CMK (cell line): Measurements from ENCODE around the gene THAP5.
"Not testable (repeated sequence)": the region's sequence is repeated elsewhere in the genome, so short reads cannot be mapped to it uniquely, and the experiment has no call there.

Experiments used
- DNase-seq: peaks from one replicate; pipeline ENCODE4 v3.0.0-alpha.2; 2010; ENCODE audit warnings: low read depth

The THAP5 gene

DNA sequence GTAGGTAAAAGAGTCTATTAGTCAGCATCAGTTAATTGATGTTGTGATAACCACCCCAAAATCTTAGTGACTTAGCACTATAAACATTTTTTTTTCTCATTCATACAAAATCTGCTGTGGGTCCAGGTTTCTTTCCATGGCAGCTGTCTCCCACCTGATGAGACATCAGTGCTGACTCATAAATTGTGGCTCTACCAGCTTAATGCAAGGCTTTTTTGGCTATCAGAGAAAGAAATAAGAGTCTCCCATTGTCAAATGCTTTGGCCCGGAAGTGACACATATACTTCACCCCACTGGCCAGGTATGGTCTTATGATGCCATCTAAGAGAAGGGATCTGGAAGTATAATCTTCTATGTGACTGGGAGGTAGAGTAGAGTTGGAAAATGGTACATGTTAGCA is 14.7 kb upstream of the THAP5 start:
- DNase-seq: no peak

- DNase-seq: no peak
Measured at GRCh38 chr7:108581655-108582491, 12.4 kb upstream of the THAP5 start.

- DNase-seq: no peak
Measured at GRCh38 chr7:108580298-108580697, 10.8 kb upstream of the THAP5 start.

GRCh38 chr7:108578937-108579336 is 9.4 kb upstream of the THAP5 start:
- DNase-seq: no peak

DNA sequence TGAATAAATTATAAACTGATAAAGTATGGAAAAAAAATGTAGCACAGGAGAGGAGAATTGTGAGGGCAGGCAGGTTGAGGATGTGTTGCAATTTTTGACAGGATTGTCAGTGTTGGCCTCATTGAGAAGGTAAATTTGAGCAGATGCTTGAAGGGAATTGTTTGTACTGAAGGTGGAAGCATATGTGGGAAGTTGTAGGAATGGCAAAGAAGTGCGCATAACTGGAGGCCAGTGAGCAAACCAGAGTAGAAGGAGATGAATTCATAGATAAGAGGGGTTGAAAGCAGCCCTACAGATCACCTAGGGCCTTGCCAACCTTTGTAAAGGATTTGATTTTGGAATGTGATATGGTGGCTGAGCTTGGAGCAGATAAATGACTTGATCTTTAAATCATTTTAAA is 6.6 kb upstream of the THAP5 start:
- DNase-seq: no peak

- DNase-seq: no peak
Measured at GRCh38 chr7:108575156-108575555, 5.7 kb upstream of the THAP5 start.

DNA sequence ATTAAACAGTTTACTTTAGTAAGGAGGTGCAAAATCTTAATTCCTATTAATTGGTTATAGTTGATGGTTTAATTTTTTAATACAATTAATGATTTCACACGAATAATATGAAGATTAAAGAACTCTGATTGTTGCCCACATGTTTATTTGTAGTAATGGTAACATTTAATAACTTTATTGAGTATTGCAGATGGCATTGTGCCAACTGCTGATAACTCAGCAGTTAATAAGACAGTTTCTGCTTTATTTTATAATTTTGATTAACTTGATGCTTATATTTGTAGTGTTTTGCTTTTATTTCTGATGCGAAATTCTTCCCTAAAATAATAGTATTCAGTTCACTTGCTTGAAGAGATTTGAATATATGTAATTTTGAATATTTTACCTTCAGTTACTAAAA is 3.0 kb upstream of the THAP5 start:
- no peak for DNase-seq

- DNase-seq: no peak
Measured at GRCh38 chr7:108570146-108570755, 745 bp upstream of the THAP5 start.

DNA sequence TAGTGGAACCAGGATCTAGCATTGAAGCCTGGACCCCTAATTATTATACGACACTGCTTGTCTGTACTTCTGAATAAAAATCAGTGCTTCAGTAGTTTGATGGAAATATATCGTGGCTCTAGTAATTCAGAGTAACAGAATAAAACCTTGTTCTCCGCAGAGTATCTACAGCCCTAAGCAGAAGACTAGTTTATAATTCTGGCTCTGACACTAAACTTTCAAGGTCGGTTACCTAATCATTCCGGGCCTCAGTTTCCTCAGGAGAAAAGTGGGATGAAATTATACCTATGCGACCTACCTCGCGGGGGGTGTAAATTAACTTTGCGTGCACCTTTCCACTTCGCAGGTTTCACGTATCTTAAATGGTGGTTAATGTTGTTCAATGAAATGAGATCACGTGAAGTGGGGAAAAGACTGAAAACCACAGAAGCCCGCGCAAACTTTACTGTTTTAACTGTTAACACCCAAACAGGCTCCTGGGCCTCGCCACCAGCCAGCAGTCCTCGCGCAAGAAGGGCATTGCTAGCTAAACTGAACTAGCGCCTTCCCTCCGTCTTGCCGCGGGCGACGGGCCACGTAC is 615 bp downstream of the THAP5 start:
- no peak for DNase-seq

GRCh38 chr7:108565987-108566386 is 3.5 kb downstream of the THAP5 start:
- no peak for DNase-seq

- no peak for DNase-seq
Measured at GRCh38 chr7:108561047-108561619, 8.4 kb downstream of the THAP5 start.

DNA sequence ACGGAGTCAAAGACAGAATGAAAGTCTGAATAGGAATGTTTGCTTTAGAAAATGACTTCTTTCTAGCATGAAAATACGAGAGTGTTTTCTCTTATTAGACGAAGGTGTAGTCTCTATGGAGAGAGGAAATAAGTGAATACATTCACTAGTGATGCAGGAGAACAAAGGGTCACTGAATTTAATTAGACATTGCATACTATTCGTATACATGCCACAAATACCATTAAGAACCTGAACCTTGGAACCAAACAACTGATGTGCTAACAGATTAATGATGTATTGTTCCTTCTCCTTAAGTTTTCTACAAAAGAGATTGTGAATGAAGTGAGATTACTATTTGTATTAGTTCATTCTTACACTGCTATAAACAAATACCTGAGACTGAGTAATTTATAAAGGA is 10.3 kb downstream of the THAP5 start:
- no peak for DNase-seq

- DNase-seq: no peak
Measured at GRCh38 chr7:108557617-108558016, 11.9 kb downstream of the THAP5 start.

- no peak for DNase-seq
Measured at GRCh38 chr7:108557191-108557590, 12.3 kb downstream of the THAP5 start.

DNA sequence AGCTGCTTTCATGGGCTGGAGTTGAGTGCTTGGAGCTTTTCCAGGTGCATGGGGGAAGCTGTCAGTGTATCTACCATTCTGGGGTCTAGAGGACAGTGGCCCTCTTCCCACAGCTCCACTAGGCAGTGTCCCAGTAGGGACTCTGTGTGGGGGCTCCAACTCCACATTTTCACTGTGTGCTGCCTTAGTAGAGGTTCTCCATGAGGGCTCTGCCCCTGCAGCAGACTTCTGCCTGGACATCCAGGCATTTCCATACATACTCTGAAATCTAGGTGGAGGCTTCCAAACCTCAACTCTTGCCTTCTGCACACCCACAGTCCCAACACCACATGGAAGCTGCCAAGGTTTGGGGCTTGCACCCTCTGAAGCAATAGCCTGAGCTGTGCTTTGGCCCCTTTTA is 12.8 kb downstream of the THAP5 start:
- DNase-seq: not testable (repeated sequence)

DNA sequence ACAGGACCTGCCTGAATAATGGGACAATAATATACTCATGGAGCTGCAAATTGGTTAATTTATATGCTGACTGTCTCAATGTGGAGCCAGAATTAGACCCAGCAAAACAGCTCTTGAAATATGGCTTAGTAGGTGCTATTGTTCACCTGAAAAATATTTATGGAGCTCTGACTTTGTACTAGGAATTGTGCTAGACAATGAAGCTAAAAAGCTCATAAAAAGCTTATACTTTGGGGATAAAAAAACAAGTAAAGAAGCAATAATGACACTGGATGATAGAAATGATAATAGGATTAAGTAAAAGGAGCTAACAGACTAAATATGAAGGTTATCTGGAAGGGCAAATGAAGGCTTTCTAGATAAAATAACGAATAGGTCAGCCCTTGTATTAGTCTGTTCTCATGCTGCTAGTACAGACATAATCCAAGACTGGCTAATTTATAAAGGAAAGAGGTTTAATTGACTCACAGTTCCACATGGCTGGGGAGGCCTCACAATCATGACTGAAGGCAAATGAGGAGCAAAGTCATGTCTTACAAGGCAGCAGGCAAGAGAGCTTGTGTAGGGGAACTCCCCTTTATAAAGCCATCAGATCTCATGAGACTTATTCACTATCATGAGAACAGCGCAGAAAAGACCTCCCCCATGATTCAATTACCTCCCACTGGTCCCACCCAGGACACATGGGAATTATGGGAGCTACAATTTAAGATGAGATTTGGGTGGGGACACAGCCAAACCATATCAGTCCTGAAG is 21.2 kb downstream of the THAP5 start:
- not testable (repeated sequence) for DNase-seq

DNA sequence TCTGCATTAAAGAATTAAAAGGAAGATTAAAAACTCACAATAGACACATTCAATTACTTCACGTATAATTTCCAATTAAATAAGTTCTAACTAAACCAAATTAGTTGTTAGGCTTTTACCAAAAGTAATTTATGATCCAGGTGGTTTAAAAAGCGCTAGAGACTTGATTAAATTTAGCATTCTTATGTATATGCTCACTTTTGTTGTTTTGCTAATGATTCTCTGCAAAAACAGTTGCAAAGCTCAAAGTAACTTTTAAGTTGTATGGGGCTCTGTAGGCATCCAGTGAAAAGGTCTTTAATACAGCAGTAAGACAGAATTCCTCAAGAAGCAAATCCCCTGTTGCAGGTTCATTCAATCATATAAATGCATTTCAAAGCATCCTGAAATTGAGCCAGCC is 28.0 kb downstream of the THAP5 start:
- no peak for DNase-seq

DNA sequence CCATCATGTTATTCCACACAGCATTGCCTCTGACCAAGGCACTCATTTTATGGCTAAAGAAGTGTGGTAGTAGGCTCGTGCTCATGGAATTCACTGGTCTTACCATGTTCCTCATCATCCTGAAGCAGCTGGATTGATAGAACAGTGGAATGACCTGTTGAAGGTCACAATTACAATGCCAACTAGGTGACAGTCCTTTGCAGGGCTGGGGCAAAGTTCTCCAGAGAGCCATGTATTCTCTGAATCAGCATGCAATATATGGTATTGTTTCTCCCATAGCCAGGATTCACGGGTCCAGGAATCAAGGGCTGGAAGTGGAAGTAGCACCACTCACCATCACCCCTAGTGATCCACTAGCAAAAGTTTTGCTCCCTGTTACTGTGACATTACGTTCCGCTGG is 30.8 kb downstream of the THAP5 start:
- DNase-seq: not testable (repeated sequence)

DNA sequence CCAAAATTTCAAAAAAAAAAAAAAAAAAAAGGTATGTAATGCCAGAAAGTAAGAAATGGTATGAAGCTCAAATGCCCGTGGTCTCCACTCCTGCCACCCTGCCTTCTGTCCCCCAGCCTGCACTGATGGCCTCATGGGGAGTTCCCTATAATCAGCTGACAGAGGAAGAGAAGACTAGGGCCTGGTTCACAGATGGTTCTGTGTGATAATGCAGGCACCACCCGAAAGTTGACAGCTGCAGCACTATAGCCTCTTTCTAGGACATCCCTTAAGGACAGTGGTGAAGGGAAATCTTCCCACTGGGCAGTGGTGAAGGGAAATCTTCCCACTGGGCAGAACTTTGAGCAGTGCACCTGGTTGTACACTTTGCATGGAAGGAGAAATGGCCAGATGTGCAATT is 31.3 kb downstream of the THAP5 start:
- peak; percentile 64 for DNase-seq

DNA sequence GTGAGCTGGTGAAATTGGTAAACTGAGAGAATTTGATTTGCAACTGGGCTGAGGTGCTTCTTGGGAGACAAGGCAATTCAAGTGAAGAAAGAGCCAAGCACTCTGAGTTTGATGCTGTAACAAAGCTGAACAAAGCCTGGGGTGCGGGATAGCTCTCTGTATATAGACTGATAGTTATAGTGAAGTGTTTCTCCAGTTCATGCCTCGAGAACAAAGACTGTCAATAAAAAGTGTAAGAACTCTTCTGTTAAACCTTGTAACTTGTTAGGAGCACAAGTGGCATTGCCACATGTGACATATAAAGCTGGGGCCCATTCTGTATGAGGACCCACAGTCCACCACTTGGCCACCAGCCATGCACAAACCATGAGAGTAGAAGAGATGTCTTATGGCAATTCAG is 32.3 kb downstream of the THAP5 start:
- DNase-seq: no peak

- no peak for DNase-seq
Measured at GRCh38 chr7:108535744-108536143, 33.8 kb downstream of the THAP5 start.

DNA sequence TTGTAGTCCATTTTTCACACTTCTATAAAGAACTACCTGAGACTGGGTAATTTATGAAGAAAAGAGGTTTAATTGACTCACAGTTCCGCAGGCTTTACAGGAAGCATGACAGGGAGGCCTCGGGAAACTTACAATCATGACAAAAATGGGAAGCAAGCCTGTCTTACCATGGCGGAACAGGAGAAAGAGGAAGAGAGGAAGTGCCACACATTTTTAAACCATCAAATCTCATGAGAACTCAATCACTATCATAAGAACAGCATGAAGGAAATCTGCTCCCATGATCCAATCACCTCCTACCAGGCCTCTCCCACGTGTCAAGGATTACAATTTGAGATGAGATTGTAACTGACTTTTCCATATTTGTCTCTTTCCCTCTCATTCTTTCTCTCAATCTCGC is 34.2 kb downstream of the THAP5 start:
- DNase-seq: no peak
